Nasal cavity respiratory epithelium epithelial cell of viscerocranial mucosa (primary cell): ENCODE results near the gene ZNF827. TPM values are rescaled to one million over a fixed set of nuclear protein-coding genes. Genes with fewer than 3 reads are reported as not detected.

Experiments
- total RNA-seq: library from RNA; depleted of rRNA; stranded (reverse); fragments of >200 nt; gene quantifications from 2 replicates; pipeline ENCODE4 v1.2.3, GENCODE V29; 2014

Gene ZNF827, protein sequence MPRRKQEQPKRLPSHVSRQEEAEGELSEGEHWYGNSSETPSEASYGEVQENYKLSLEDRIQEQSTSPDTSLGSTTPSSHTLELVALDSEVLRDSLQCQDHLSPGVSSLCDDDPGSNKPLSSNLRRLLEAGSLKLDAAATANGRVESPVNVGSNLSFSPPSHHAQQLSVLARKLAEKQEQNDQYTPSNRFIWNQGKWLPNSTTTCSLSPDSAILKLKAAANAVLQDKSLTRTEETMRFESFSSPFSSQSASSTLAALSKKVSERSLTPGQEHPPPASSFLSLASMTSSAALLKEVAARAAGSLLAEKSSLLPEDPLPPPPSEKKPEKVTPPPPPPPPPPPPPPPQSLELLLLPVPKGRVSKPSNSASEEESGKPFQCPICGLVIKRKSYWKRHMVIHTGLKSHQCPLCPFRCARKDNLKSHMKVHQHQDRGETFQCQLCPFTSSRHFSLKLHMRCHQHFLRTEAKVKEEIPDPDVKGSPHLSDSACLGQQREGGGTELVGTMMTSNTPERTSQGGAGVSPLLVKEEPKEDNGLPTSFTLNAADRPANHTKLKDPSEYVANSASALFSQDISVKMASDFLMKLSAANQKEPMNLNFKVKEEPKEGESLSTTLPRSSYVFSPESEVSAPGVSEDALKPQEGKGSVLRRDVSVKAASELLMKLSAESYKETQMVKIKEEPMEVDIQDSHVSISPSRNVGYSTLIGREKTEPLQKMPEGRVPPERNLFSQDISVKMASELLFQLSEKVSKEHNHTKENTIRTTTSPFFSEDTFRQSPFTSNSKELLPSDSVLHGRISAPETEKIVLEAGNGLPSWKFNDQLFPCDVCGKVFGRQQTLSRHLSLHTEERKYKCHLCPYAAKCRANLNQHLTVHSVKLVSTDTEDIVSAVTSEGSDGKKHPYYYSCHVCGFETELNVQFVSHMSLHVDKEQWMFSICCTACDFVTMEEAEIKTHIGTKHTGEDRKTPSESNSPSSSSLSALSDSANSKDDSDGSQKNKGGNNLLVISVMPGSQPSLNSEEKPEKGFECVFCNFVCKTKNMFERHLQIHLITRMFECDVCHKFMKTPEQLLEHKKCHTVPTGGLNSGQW
- total RNA-seq = 3.8 and 11.5 TPM in 2 replicates

DNA sequence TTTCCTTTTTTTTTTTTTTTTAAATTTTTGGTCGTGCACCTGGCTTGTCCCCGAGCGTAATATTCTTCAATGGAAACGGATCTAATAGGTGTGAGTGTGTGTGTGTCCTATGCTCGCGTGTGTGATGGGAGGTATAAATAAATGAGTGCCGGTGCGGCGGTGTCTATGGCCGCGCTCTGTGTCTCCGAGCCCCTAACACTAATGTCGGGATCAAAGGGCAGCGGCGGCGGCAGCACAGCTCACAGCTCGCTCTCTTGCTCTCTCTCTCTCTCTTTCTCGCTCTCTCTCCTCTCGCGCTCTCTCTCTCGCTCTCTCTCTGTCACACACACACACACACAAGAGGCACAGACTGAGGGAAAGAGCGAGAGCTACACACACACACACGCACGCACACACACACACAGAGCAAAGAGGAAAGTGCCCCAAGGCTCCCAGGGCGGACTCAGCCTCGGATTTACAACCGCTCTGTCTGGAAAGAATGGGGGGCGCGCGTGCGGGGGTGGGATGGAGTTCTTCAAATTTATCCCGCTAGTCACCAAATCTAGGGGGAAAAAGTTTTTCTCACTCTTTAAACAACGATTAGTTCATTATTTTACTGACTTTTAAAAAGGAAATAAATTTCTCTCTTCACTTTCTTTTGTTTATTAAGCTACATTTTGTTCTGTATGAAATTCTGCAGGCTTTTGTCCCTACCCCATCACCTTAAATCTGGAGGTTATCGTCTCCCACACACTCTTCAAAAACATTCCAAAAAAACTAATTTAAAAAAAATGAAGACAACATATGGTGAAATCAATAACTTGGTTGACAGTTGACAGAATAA lies at the start of gene ZNF827:
Gene ZNF827, minus strand, starts transcription at position 206 of the 823 bp plus-strand sequence. CDS start 416 bp downstream, outside the sequence.

Other genes with a start within 250 kb of the ZNF827 start
- gene LSM6, start 236.9 kb upstream of the ZNF827 start, total RNA-seq = 24.0 and 32.5 TPM in 2 replicates